ENCODE data around the gene LIMK2.

LIMK2 gene

GRCh38 chr22:31272522-31273446 is 60.7 kb downstream of the LIMK2 start:
- DNase-seq (ENCODE audit: low read depth, low spot score) = peak; percentile 48

- DNase-seq (ENCODE audit: low read depth, low spot score) = no peak
These were observed 61.9 kb downstream of the LIMK2 start for GRCh38 chr22:31274017-31274416.

GRCh38 chr22:31275018-31275417 is 62.9 kb downstream of the LIMK2 start:
- DNase-seq (ENCODE audit: low read depth, low spot score) = no peak

GRCh38 chr22:31275576-31275975 is 63.5 kb downstream of the LIMK2 start:
- no peak for DNase-seq (ENCODE audit: low read depth, low spot score)

GRCh38 chr22:31276426-31277167 is 64.5 kb downstream of the LIMK2 start:
- DNase-seq (ENCODE audit: low read depth, low spot score) = no peak

GRCh38 chr22:31277741-31278140 is 65.6 kb downstream of the LIMK2 start:
- no peak for DNase-seq (ENCODE audit: low read depth, low spot score)

- no peak for DNase-seq (ENCODE audit: low read depth, low spot score)
These were observed 66.1 kb downstream of the LIMK2 start for GRCh38 chr22:31278151-31278621.

- no peak for DNase-seq (ENCODE audit: low read depth, low spot score)
These were observed 66.7 kb downstream of the LIMK2 start for GRCh38 chr22:31278626-31279326.

GRCh38 chr22:31279327-31279669 is 67.2 kb downstream of the LIMK2 start:
- no peak for DNase-seq (ENCODE audit: low read depth, low spot score)

- DNase-seq (ENCODE audit: low read depth, low spot score) = no peak
These were observed 67.9 kb downstream of the LIMK2 start for GRCh38 chr22:31279821-31280505.

GRCh38 chr22:31281733-31282132 is 69.6 kb downstream of the LIMK2 start:
- DNase-seq (ENCODE audit: low read depth, low spot score) = no peak

GRCh38 chr22:31282748-31283468 is 70.8 kb downstream of the LIMK2 start:
- no peak for DNase-seq (ENCODE audit: low read depth, low spot score)

- DNase-seq (ENCODE audit: low read depth, low spot score) = no peak
These were observed 72.4 kb downstream of the LIMK2 start for GRCh38 chr22:31284281-31285155.

GRCh38 chr22:31286360-31287255 is 74.5 kb downstream of the LIMK2 start:
- DNase-seq (ENCODE audit: low read depth, low spot score) = no peak

GRCh38 chr22:31287818-31288495 is 75.9 kb downstream of the LIMK2 start:
- DNase-seq (ENCODE audit: low read depth, low spot score) = no peak

- no peak for DNase-seq (ENCODE audit: low read depth, low spot score)
These were observed 76.6 kb downstream of the LIMK2 start for GRCh38 chr22:31288496-31289240.

- DNase-seq (ENCODE audit: low read depth, low spot score) = no peak
These were observed 77.2 kb downstream of the LIMK2 start for GRCh38 chr22:31289344-31289743.

Data from iPS DF 19.7 (cell line).